Body of pancreas (tissue), 4 donors: ENCODE measurements around the gene POLR3G. TPM values are rescaled to one million over a fixed set of nuclear protein-coding genes. Genes with fewer than 3 reads are reported as not detected.

Experiments
- ATAC-seq: fragments of 150-250 bp; one replicate; pipeline ENCODE4 v1.9.1; 2016
- DNase-seq, 4 donors: peaks; one replicate each; pipeline ENCODE4 v3.0.0-alpha.2; 2019
- H3K27ac ChIP-seq, 4 donors: fragments of 200-600 bp; sonication (generic); 1 replicate in 3 of 4; 2 replicates in 1 of 4; pipeline versions ENCODE4 v1.5.1 to v1.6.1; 2016 to 2019; ENCODE audit warnings: mild to moderate bottlenecking in 1 of 4, mixed read lengths in 1 of 4, moderate library complexity in 1 of 4
- H3K27me3 ChIP-seq, 2 donors: fragments of 200-600 bp; sonication (generic); one replicate each; pipeline ENCODE4 v1.6.0; 2016; ENCODE audit warnings: mild to moderate bottlenecking in 1 of 2
- H3K36me3 ChIP-seq, 2 donors: fragments of 200-600 bp; sonication (generic); replicated peaks in 1 of 2; 2 replicates each; pipeline ENCODE4 v1.5.1; 2016; ENCODE audit warnings: low read depth in 2 of 2; ENCODE audit not compliant: insufficient read depth in 1 of 2
- H3K4me1 ChIP-seq: fragments of 200-600 bp; sonication (generic); one replicate; pipeline ENCODE4 v1.6.0; 2016
- H3K4me3 ChIP-seq, 2 donors: fragments of 200-600 bp; sonication (generic); 1 replicate in 1 of 2; 2 replicates in 1 of 2; pipeline ENCODE4 v1.5.1; 2016 to 2019
- H3K9me3 ChIP-seq, 3 donors: fragments of 200-600 bp; sonication (generic); 1 replicate in 2 of 3; 2 replicates in 1 of 3; pipeline ENCODE4 v1.5.1; 2016
- CTCF ChIP-seq, 7 experiments: fragments of 450-650 bp in 4 of 7; fragments of 200-600 bp in 3 of 7; sonication (generic) in 3 of 7; IDR thresholded peaks; one replicate each; pipeline ENCODE4 v1.5.1; 2016 to 2019; ENCODE audit warnings: antibody characterized with exemption in 7 of 7
- POLR2A ChIP-seq, 3 donors: fragments of 450-650 bp; IDR thresholded peaks; one replicate each; pipeline ENCODE4 v1.6.1; 2016; ENCODE audit warnings: antibody characterized with exemption in 3 of 3, mild to moderate bottlenecking in 2 of 3
- WGBS, 2 donors: methylation state at CpG; one replicate each; pipeline ENCODE4 v1.1.5; 2017; 5-methylcytosine and 5-hydroxymethylcytosine counted together
- intact Hi-C: fragments of 100-400 bp; cut with DNase I; formaldehyde crosslinking; loops from one replicate; pipeline ENCODE4 v1.15.1; 2023
- total RNA-seq, 2 donors: library from RNA; depleted of rRNA; stranded (reverse); fragments of >200 nt; gene quantifications; one replicate each; pipeline ENCODE4 v1.1.0, GENCODE V29; 2016

Gene POLR3G
- 1 to 10 TPM in 1 of 2 donors, not detected in 1; 1.6 TPM for total RNA-seq

- DNase-seq (peak; percentile 95 to 96 (median 95)), ATAC-seq (peak; percentile 96)
- 1% methylated on average over 8 to 66 of the region's 73 CpGs for WGBS, 2 donors
- H3K9me3 ChIP-seq: no peaks in the 10 kb centered on the region
- peaks cover 22% of the 10 kb centered on the region for H3K4me1 ChIP-seq
- H3K27ac ChIP-seq: peak within 1 kb of the TSS; percentile 74 to 91 (median 86)
- no peaks in the 10 kb centered on the region for H3K27me3 ChIP-seq
- TF ChIP-seq POLR2A (IDR thresholded peaks at IDR 0.05) (peak; percentile 85 to 93 (median 93)), CTCF (IDR thresholded peaks at IDR 0.05) (peak; percentile 34 to 90 (median 48))
- intact Hi-C loops: no loop called here
- H3K4me3 ChIP-seq: peak within 1 kb of the TSS; percentile 33 to 63
- no peaks in the 10 kb centered on the region for H3K36me3 ChIP-seq
These were observed at the start of gene POLR3G, which contains the start of gene MBLAC2 for GRCh38 chr5:90474235-90475107. Gene POLR3G, plus strand, starts transcription at chr5:90474864. Its CDS starts 10,704 bp downstream, at chr5:90485568. Gene MBLAC2, minus strand, starts transcription at chr5:90474771. Its CDS starts 479 bp downstream, at chr5:90474292.

- Histone ChIP-seq H3K4me3 (no peak overlapping the region), H3K4me1 (peaks cover 7% of the 10 kb centered on the region), H3K9me3 (no peaks in the 10 kb centered on the region), H3K27ac (no peak overlapping the region), H3K36me3 (no peaks in the 10 kb centered on the region), H3K27me3 (no peaks in the 10 kb centered on the region)
- WGBS, 2 donors: 55 to 60% methylated on average over 5 of the region's 5 CpGs
- intact Hi-C loops: loop anchor here (10.0 kb wide), 1 partner anchor 101 kb away; no protein-coding TSS in a partner anchor
- ATAC-seq (no peak), DNase-seq (peak; percentile 27 to 65 (median 38))
- TF ChIP-seq POLR2A (IDR thresholded peaks at IDR 0.05): no peak
- peak in 6 of 7 experiments; percentile 22 to 57 (median 40) for TF ChIP-seq CTCF (IDR thresholded peaks at IDR 0.05)
These were observed 40.4 kb upstream of the POLR3G start for GRCh38 chr5:90434116-90434714.

- H3K4me1 ChIP-seq: peaks cover 7% of the 10 kb centered on the region
- TF ChIP-seq POLR2A (IDR thresholded peaks at IDR 0.05): no peak
- no peak for TF ChIP-seq CTCF (IDR thresholded peaks at IDR 0.05)
- no peaks in the 10 kb centered on the region for H3K36me3 ChIP-seq
- no peak overlapping the region for H3K27ac ChIP-seq
- no peak for ATAC-seq
- no peak overlapping the region for H3K4me3 ChIP-seq
- no peaks in the 10 kb centered on the region for H3K9me3 ChIP-seq
- H3K27me3 ChIP-seq: no peaks in the 10 kb centered on the region
- DNase-seq: no peak
- intact Hi-C loops: loop anchor here (10.0 kb wide), 1 partner anchor 97 kb away; no protein-coding TSS in a partner anchor
These were observed 37.0 kb upstream of the POLR3G start for GRCh38 chr5:90437663-90438062.

GRCh38 chr5:90438100-90438499, 36.6 kb upstream of the POLR3G start:
- ATAC-seq: no peak
- 6 to 26% methylated on average over 1 of the region's 1 CpG for WGBS, 2 donors
- intact Hi-C loops: loop anchor here (10.0 kb wide), 1 partner anchor 97 kb away; no protein-coding TSS in a partner anchor
- Histone ChIP-seq H3K27me3 (no peaks in the 10 kb centered on the region), H3K27ac (no peak overlapping the region), H3K9me3 (no peaks in the 10 kb centered on the region), H3K4me1 (peaks cover 7% of the 10 kb centered on the region), H3K36me3 (no peaks in the 10 kb centered on the region), H3K4me3 (no peak overlapping the region)
- no peak for TF ChIP-seq CTCF (IDR thresholded peaks at IDR 0.05)
- peak in 1 of 4 donors; percentile 5 for DNase-seq
